Upper lobe of right lung (tissue), 1 donor: ENCODE data around the gene PRDM16. TPM values are rescaled to one million over a fixed set of nuclear protein-coding genes. Genes with fewer than 3 reads are reported as not detected.
A peak's percentile ranks its signal among the peaks of the same experiment; 100 is the strongest.

ENCODE experiments used
- ATAC-seq: fragments of 200-7000 bp; cut with Tn5 transposase; one replicate; pipeline ENCODE4 v1.9.1; 2020; ENCODE audit warnings: mild to moderate bottlenecking, moderate library complexity
- DNase-seq: peaks from one replicate; pipeline ENCODE4 v3.0.0-alpha.2; 2020
- H3K27ac ChIP-seq: fragments of 200-600 bp; one replicate; pipeline ENCODE4 v1.8.0; 2022
- H3K27me3 ChIP-seq: fragments of 200-600 bp; one replicate; pipeline ENCODE4 v1.8.0; 2022; ENCODE audit warnings: mild to moderate bottlenecking
- H3K36me3 ChIP-seq: fragments of 200-600 bp; one replicate; pipeline ENCODE4 v1.8.0; 2022
- H3K4me1 ChIP-seq: fragments of 200-600 bp; one replicate; pipeline ENCODE4 v1.8.0; 2022
- H3K4me3 ChIP-seq: fragments of 200-600 bp; one replicate; pipeline ENCODE4 v1.8.0; 2022; ENCODE audit warnings: mild to moderate bottlenecking
- H3K9me3 ChIP-seq: fragments of 200-600 bp; one replicate; pipeline ENCODE4 v1.8.0; 2022
- CTCF ChIP-seq: fragments of 200-600 bp; IDR thresholded peaks from one replicate; pipeline ENCODE4 v1.8.0; 2022; ENCODE audit warnings: antibody characterized with exemption
- intact Hi-C: fragments of 100-400 bp; cut with DNase I; formaldehyde crosslinking; loops from one replicate; pipeline ENCODE4 v1.11.0; 2022
- total RNA-seq: library from RNA; stranded (reverse); fragmentation: NEBNext Ultra II Directional; extraction: Animal tissue kit (Norgen Biotek cat#: 25700); gene quantifications from one replicate; pipeline ENCODE4 v1.2.1, GENCODE V29; 2021
- donor health status: DM: no; HTN: yes; CAD: no; lungs with severe emphysema.

The PRDM16 gene
- total RNA-seq, 1 donor from 2014 or later: 21.0 TPM

- no peak for TF ChIP-seq CTCF
- Histone ChIP-seq H3K4me1 (no peaks in the 10 kb centered on the region), H3K27me3 (no peaks in the 10 kb centered on the region), H3K4me3 (no peak overlapping the region), H3K27ac (no peak overlapping the region), H3K36me3 (no peaks in the 10 kb centered on the region), H3K9me3 (no peaks in the 10 kb centered on the region)
- DNase-seq (no peak), ATAC-seq (no peak)
- intact Hi-C loops: no loop called here
Measured at GRCh38 chr1:3112526-3112925, 43.5 kb downstream of the PRDM16 start.

- DNase-seq: no peak
- intact Hi-C loops: no loop called here
- ATAC-seq: peak; percentile 70
- Histone ChIP-seq H3K27ac (peak overlapping the region; percentile 17), H3K4me3 (no peak overlapping the region), H3K4me1 (no peaks in the 10 kb centered on the region), H3K9me3 (no peaks in the 10 kb centered on the region), H3K36me3 (no peaks in the 10 kb centered on the region), H3K27me3 (no peaks in the 10 kb centered on the region)
- no peak for TF ChIP-seq CTCF
Measured at GRCh38 chr1:3113047-3113740, 44.2 kb downstream of the PRDM16 start.

- intact Hi-C loops: no loop called here
- H3K27ac ChIP-seq: peak overlapping the region; percentile 17
Measured at GRCh38 chr1:3113741-3114056, 44.7 kb downstream of the PRDM16 start.

GRCh38 chr1:3114131-3114744 is 45.2 kb downstream of the PRDM16 start:
- no peaks in the 10 kb centered on the region for H3K4me1 ChIP-seq
- TF ChIP-seq CTCF: no peak
- no peaks in the 10 kb centered on the region for H3K36me3 ChIP-seq
- intact Hi-C loops: no loop called here
- no peak for ATAC-seq
- H3K4me3 ChIP-seq: no peak overlapping the region
- H3K27ac ChIP-seq: no peak overlapping the region
- H3K27me3 ChIP-seq: no peaks in the 10 kb centered on the region
- H3K9me3 ChIP-seq: no peaks in the 10 kb centered on the region
- DNase-seq: no peak

More at GRCh38 chr1:3113741-3114056, 44.7 kb downstream of the PRDM16 start:
- no peak for TF ChIP-seq CTCF
- Histone ChIP-seq H3K4me1 (no peaks in the 10 kb centered on the region), H3K27me3 (no peaks in the 10 kb centered on the region), H3K4me3 (no peak overlapping the region), H3K36me3 (no peaks in the 10 kb centered on the region), H3K9me3 (no peaks in the 10 kb centered on the region)
- DNase-seq (no peak), ATAC-seq (peak; percentile 5)

GRCh38 chr1:3114846-3115245 is 45.8 kb downstream of the PRDM16 start:
- ATAC-seq (peak; percentile 15), DNase-seq (no peak)
- no peaks in the 10 kb centered on the region for H3K9me3 ChIP-seq
- no peaks in the 10 kb centered on the region for H3K36me3 ChIP-seq
- TF ChIP-seq CTCF: no peak
- H3K27ac ChIP-seq: no peak overlapping the region
- H3K27me3 ChIP-seq: no peaks in the 10 kb centered on the region
- H3K4me3 ChIP-seq: no peak overlapping the region
- intact Hi-C loops: no loop called here
- peaks cover 2% of the 10 kb centered on the region for H3K4me1 ChIP-seq
